ENCODE results near the gene PIK3C2G.

DNA sequence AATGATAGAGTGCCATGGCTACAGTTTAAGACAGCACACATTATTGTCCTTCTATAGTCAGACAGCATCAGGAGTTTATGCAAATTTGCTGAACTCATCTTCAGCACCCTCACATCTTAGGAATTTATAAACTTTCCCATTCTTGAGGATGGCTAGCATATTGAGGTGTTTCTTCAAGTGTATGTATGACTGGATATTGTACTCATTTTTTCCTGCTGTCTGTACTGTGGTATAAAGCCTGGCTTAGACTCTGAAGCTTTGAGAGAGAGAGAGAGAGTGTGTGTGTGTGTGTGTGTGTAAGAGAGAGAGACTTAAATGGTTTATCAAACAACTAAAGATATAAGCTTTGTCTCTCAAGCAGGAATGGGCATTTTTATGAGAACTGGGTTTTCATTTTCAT is 161.6 kb downstream of the PIK3C2G start:
- TF ChIP-seq, protein P1, sequence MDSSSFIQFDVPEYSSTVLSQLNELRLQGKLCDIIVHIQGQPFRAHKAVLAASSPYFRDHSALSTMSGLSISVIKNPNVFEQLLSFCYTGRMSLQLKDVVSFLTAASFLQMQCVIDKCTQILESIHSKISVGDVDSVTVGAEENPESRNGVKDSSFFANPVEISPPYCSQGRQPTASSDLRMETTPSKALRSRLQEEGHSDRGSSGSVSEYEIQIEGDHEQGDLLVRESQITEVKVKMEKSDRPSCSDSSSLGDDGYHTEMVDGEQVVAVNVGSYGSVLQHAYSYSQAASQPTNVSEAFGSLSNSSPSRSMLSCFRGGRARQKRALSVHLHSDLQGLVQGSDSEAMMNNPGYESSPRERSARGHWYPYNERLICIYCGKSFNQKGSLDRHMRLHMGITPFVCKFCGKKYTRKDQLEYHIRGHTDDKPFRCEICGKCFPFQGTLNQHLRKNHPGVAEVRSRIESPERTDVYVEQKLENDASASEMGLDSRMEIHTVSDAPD (CRISPR knock-in tag; IDR thresholded peaks at IDR 0.05) = no peak
- TF ChIP-seq, protein P2, sequence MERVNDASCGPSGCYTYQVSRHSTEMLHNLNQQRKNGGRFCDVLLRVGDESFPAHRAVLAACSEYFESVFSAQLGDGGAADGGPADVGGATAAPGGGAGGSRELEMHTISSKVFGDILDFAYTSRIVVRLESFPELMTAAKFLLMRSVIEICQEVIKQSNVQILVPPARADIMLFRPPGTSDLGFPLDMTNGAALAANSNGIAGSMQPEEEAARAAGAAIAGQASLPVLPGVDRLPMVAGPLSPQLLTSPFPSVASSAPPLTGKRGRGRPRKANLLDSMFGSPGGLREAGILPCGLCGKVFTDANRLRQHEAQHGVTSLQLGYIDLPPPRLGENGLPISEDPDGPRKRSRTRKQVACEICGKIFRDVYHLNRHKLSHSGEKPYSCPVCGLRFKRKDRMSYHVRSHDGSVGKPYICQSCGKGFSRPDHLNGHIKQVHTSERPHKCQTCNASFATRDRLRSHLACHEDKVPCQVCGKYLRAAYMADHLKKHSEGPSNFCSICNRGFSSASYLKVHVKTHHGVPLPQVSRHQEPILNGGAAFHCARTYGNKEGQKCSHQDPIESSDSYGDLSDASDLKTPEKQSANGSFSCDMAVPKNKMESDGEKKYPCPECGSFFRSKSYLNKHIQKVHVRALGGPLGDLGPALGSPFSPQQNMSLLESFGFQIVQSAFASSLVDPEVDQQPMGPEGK (CRISPR knock-in tag; IDR thresholded peaks at IDR 0.05) = no peak
- TF ChIP-seq YY1 (IDR thresholded peaks at IDR 0.05; ENCODE audit: insufficient read depth, insufficient replicate concordance, low read depth, low read length) = no peak
- TF ChIP-seq MAX (IDR thresholded peaks at IDR 0.05) = no peak
- TF ChIP-seq ZNF670 (CRISPR knock-in tag; IDR thresholded peaks at IDR 0.05; ENCODE audit: borderline replicate concordance) = no peak
- TF ChIP-seq, protein P3, sequence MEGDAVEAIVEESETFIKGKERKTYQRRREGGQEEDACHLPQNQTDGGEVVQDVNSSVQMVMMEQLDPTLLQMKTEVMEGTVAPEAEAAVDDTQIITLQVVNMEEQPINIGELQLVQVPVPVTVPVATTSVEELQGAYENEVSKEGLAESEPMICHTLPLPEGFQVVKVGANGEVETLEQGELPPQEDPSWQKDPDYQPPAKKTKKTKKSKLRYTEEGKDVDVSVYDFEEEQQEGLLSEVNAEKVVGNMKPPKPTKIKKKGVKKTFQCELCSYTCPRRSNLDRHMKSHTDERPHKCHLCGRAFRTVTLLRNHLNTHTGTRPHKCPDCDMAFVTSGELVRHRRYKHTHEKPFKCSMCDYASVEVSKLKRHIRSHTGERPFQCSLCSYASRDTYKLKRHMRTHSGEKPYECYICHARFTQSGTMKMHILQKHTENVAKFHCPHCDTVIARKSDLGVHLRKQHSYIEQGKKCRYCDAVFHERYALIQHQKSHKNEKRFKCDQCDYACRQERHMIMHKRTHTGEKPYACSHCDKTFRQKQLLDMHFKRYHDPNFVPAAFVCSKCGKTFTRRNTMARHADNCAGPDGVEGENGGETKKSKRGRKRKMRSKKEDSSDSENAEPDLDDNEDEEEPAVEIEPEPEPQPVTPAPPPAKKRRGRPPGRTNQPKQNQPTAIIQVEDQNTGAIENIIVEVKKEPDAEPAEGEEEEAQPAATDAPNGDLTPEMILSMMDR (CRISPR knock-in tag; IDR thresholded peaks at IDR 0.05) = no peak
- no peak for TF ChIP-seq FOXM1 (CRISPR knock-in tag; IDR thresholded peaks at IDR 0.05)
- TF ChIP-seq GTF2F1 (IDR thresholded peaks at IDR 0.05; ENCODE audit: low read length) = no peak
- TF ChIP-seq MED1 (CRISPR knock-in tag; IDR thresholded peaks at IDR 0.05) = no peak
- no peak for TF ChIP-seq EZH2 (conservative IDR thresholded peaks at IDR 0.05; ENCODE audit: low read depth, low read length)
- TF ChIP-seq ZBTB7A (CRISPR knock-in tag; IDR thresholded peaks at IDR 0.05) = no peak
- no peak for TF ChIP-seq PAWR (CRISPR knock-in tag; IDR thresholded peaks at IDR 0.05; ENCODE audit: borderline replicate concordance)
- no peak for TF ChIP-seq JUNB (CRISPR knock-in tag; IDR thresholded peaks at IDR 0.05; ENCODE audit: borderline replicate concordance)
- TF ChIP-seq IKZF4 (CRISPR knock-in tag; IDR thresholded peaks at IDR 0.05; ENCODE audit: borderline replicate concordance, low read depth, not compliant biosample characterization) = no peak
